Cardiac muscle cell (in vitro differentiated cells and primary cell): ENCODE data around the gene YPEL1. TPM values are rescaled to one million over a fixed set of nuclear protein-coding genes. Genes with fewer than 3 reads are reported as not detected.

Experiments
- DNase-seq, 2 donors: peaks; one replicate each; pipeline versions ENCODE4 v3.0.0 to v3.0.0-alpha.2; 2010 to 2017; ENCODE audit warnings: low read depth in 1 of 2, low spot score in 1 of 2
- H3K27ac ChIP-seq: fragments of 200-600 bp; sonication (generic); 2 replicates; pipeline ENCODE4 v1.5.1; 2016
- H3K27me3 ChIP-seq: fragments of 200-600 bp; sonication (generic); 2 replicates; pipeline ENCODE4 v1.6.0; 2016; ENCODE audit warnings: control low read depth
- H3K36me3 ChIP-seq: fragments of 200-600 bp; sonication (generic); 2 replicates; pipeline ENCODE4 v1.5.1; 2016; ENCODE audit warnings: control low read depth
- H3K4me1 ChIP-seq: fragments of 200-600 bp; sonication (generic); 2 replicates; pipeline ENCODE4 v1.8.1; 2017; ENCODE audit warnings: low read depth, mild to moderate bottlenecking, mixed run types
- H3K4me3 ChIP-seq: fragments of 200-600 bp; sonication (generic); 2 replicates; pipeline ENCODE4 v1.5.1; 2016; ENCODE audit warnings: mild to moderate bottlenecking
- H3K9me3 ChIP-seq: fragments of 200-600 bp; sonication (generic); 2 replicates; pipeline ENCODE4 v1.5.1; 2017; ENCODE audit warnings: low read depth, mild to moderate bottlenecking, control low read depth
- polyA plus RNA-seq: library from polyadenylated mRNA; unstranded; fragments of >200 nt; fragmentation: Nextera tagmentation; extraction: Ambion mirVana; gene quantifications from 2 replicates; pipeline ENCODE4 v1.2.1, GENCODE V29; 2016
- total RNA-seq: library from RNA; depleted of rRNA; stranded (reverse); fragments of >200 nt; gene quantifications from 2 replicates; pipeline ENCODE4 v1.2.3, GENCODE V29; 2016
- TF ChIP-seq, protein P1 (sequence below): IDR thresholded peaks from 2 replicates; pipeline ENCODE4 v1.5.1; 2012; ENCODE audit warnings: low read depth, mild to moderate bottlenecking, low read length

Gene YPEL1
- total and polyA plus RNA-seq, 2 experiments from 2014 or later, result 20.4 to 22.4 TPM

DNA sequence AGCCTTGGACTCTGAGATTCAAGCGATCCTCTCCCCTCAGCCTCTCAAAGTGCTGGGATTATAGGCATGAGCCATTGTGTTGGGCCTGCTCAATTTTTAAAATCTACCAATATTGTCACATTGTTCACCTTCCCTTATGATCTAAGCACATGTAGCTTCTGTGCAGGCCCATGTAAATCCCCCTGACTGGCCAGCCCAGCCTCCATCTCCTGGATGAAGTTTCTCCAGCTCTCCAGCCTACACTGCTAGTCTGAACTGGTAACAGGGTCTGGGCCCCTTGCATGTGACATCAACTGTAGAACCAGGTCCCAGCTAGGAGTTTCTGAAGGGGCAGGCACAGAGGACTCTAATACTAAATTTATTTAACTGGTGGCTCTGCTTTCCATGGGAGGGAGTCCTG is 32.8 kb upstream of the YPEL1 start:
- TF ChIP-seq, protein P1, sequence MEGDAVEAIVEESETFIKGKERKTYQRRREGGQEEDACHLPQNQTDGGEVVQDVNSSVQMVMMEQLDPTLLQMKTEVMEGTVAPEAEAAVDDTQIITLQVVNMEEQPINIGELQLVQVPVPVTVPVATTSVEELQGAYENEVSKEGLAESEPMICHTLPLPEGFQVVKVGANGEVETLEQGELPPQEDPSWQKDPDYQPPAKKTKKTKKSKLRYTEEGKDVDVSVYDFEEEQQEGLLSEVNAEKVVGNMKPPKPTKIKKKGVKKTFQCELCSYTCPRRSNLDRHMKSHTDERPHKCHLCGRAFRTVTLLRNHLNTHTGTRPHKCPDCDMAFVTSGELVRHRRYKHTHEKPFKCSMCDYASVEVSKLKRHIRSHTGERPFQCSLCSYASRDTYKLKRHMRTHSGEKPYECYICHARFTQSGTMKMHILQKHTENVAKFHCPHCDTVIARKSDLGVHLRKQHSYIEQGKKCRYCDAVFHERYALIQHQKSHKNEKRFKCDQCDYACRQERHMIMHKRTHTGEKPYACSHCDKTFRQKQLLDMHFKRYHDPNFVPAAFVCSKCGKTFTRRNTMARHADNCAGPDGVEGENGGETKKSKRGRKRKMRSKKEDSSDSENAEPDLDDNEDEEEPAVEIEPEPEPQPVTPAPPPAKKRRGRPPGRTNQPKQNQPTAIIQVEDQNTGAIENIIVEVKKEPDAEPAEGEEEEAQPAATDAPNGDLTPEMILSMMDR, result no peak
- H3K36me3 ChIP-seq, result peaks cover 63% of the 10 kb centered on the region
- no peaks in the 10 kb centered on the region for H3K27me3 ChIP-seq
- no peak overlapping the region for H3K4me3 ChIP-seq
- H3K27ac ChIP-seq, result no peak overlapping the region
- DNase-seq, result no peak
- H3K4me1 ChIP-seq, result no peaks in the 10 kb centered on the region
- no peaks in the 10 kb centered on the region for H3K9me3 ChIP-seq

DNA sequence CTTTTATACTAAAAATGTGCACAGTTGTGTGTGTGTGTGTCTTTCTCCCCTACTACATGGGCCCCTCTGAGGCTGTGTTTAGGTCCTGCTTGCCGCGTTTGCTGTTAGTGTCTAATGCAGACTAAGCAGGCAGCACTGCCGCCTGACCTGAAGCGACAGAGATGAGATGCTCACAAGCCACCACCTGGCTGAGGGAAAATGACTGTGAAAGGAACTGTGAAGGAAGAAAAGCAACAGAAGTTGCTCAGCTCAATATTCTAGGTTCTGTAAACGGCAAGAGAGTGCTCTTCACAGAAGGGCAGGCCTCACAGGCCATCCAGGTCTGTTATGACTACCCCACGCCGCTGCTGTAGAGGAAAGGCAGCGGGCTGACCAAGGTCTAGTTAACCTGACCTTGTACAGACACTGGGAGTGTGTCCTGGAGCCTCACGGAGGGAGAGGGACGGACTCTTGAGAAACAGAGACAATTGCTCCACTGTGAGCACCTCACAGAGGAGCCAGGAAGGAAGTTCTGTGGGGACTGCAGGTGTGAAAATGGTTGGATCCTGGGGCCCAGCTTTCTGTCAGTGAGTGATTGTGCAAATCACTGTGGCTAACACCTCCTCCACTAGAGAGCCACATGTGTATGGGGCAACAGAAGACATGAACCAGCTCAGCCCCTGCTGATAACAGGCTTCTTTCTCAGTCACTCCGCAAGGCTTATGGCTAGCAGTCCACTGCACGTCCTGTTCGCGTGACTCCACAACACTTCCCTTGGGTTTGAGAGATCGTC is 31.3 kb upstream of the YPEL1 start:
- no peaks in the 10 kb centered on the region for H3K4me1 ChIP-seq
- H3K9me3 ChIP-seq, result no peaks in the 10 kb centered on the region
- peaks cover 68% of the 10 kb centered on the region for H3K36me3 ChIP-seq
- DNase-seq, result no peak
- H3K27me3 ChIP-seq, result no peaks in the 10 kb centered on the region
- no peak overlapping the region for H3K27ac ChIP-seq
- TF ChIP-seq, protein P1, result no peak
- no peak overlapping the region for H3K4me3 ChIP-seq

DNA sequence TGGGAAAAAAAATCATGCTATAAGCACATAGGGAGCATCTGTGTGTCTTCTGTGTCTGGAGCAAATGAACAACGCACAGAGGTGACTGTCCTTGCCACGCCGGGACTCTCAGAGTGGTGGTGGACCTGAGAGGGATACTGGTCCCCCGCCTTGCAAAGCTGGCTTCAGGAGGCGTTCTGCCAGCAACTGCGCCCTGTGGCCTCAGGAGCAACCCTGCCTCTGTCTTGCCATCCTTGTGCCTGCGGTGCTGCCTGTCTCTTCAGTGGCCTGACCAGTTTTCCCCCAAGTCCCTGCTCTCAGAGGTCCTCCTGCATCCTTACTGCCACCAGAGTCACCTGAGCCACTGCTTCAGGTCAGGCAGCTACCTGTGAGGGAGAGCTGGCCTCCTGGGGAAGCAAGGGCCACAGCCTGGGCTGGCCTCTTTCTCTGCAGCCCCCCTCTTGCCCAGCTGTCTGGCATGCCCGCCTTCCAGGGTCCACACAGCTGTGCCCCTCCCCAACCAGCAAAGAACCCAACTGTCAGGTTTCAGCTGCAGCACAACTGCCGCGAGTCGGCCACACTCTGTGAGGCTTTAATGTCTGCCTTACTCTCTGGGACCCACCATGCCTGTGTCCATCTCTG is 30.4 kb upstream of the YPEL1 start:
- no peaks in the 10 kb centered on the region for H3K9me3 ChIP-seq
- H3K4me3 ChIP-seq, result no peak overlapping the region
- H3K27ac ChIP-seq, result no peak overlapping the region
- no peak for DNase-seq
- no peaks in the 10 kb centered on the region for H3K27me3 ChIP-seq
- TF ChIP-seq, protein P1, result no peak
- H3K36me3 ChIP-seq, result peaks cover 62% of the 10 kb centered on the region
- no peaks in the 10 kb centered on the region for H3K4me1 ChIP-seq

DNA sequence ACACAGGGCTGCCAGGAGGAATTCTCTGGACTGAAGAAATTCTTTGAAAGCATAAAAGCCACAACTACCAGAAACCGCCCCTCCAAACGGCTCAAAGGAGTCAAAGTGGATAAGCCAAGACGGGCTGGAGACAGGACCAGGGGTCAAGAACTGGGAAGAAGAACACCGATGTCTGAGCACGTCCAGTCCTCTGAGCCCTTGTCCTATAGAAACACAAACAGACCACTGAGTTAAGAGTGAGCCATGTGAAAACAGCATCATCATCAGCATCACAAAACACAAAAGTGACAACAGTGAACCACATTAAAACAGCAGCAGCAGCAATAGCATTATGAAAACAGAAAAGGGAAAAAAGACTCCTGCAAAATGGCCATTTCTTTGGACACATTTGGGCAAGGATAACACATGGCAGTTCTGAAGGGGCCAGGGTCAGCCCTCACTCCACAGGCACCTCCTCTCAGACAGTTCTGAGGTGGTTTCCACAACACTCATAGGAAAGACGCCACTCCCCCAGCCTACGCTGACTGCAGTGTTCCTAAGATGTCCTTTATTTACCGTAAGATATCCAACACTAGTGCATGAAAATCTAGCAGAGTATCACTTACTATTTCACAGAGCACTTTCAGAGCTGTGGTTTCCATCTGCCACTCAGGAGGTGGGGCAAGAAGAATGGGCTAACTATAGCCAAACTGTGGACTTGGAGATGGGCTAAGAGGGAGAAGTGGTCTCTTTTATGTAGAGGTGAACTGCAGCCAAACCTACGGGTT is 28.6 kb upstream of the YPEL1 start:
- Histone ChIP-seq H3K27ac (no peak overlapping the region), H3K4me3 (no peak overlapping the region), H3K36me3 (peaks cover 59% of the 10 kb centered on the region), H3K4me1 (no peaks in the 10 kb centered on the region), H3K9me3 (no peaks in the 10 kb centered on the region), H3K27me3 (no peaks in the 10 kb centered on the region)
- TF ChIP-seq, protein P1, result no peak
- DNase-seq, result no peak

DNA sequence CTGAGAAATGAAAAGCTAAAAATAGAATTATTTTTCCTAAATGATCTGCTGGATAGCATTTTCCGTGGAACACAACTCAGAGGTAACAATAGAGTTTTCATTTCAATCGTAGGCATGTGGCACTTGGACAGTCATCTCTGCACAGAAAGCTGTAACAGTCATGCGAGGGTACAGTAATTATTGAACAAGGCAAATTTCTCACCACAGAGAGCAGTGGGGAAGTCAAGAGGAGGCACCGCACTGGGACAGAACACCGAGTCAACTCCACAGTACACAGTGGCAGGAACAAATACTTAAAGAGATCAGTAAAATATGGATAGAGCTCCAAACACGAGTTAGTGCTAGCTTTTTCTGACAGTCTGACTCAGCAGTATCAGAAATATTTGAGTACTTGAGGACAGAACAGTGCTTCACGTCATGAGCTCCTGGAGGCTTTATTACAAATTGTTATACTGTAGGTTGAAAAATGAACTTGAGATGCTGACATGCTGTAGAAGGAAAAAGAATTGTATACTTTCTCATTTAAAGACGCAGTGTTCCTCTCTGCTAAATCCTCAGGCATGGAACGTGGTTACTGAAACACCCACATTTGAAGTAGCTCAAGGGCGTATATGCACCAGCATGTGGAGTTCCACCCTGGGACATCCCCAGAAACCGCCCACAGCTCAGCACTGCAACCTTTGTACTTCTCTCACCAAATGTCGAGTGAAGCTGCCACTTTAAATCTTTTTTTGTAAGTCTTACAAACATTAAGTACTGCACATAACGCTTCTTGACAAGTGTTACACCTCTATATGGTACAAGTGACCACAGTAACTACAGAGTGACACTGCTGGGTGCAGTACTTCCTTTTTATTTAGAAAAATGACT is 27.4 kb upstream of the YPEL1 start:
- TF ChIP-seq, protein P1, result no peak

More for the DNA sequence above, 27.4 kb upstream of the YPEL1 start:
- Histone ChIP-seq H3K36me3 (peaks cover 47% of the 10 kb centered on the region), H3K27me3 (no peaks in the 10 kb centered on the region), H3K27ac (peak overlapping the region; percentile 35), H3K4me3 (no peak overlapping the region), H3K9me3 (no peaks in the 10 kb centered on the region), H3K4me1 (no peaks in the 10 kb centered on the region)
- DNase-seq, result no peak
